ENCODE results near the gene ZNF821.

Gene ZNF821

GRCh38 chr16:71851746-71852145 lies 32.2 kb downstream of the ZNF821 start:
- Histone ChIP-seq H3K9ac (no peak overlapping the region), H2AFZ (no peak overlapping the region), H3K27me3 (ENCODE audit: control insufficient read depth, insufficient read depth, low read length) (no peaks in the 10 kb centered on the region), H3K4me1 (no peaks in the 10 kb centered on the region), H3K36me3 (ENCODE audit: control insufficient read depth, insufficient read depth, low read length) (no peaks in the 10 kb centered on the region), H3K27ac (no peak overlapping the region), H3K9me3 (ENCODE audit: control insufficient read depth, low read length) (no peaks in the 10 kb centered on the region), H3K4me3 (ENCODE audit: low read depth, low read length) (no peak overlapping the region), H3K79me2 (peaks cover 43% of the 10 kb centered on the region), H3K4me2 (ENCODE audit: low read length) (no peak overlapping the region)
- TF ChIP-seq CTCF (IDR thresholded peaks at IDR 0.05), result no peak

- no peak overlapping the region for H2AFZ ChIP-seq
- peaks cover 39% of the 10 kb centered on the region for H3K79me2 ChIP-seq
- H3K36me3 ChIP-seq (ENCODE audit: control insufficient read depth, insufficient read depth, low read length), result no peaks in the 10 kb centered on the region
- no peak overlapping the region for H3K27ac ChIP-seq
- TF ChIP-seq CTCF (IDR thresholded peaks at IDR 0.05), result no peak
- H3K9ac ChIP-seq, result no peak overlapping the region
- H3K27me3 ChIP-seq (ENCODE audit: control insufficient read depth, insufficient read depth, low read length), result no peaks in the 10 kb centered on the region
- no peaks in the 10 kb centered on the region for H3K4me1 ChIP-seq
- no peak overlapping the region for H3K4me2 ChIP-seq (ENCODE audit: low read length)
- no peaks in the 10 kb centered on the region for H3K9me3 ChIP-seq (ENCODE audit: control insufficient read depth, low read length)
- no peak overlapping the region for H3K4me3 ChIP-seq (ENCODE audit: low read depth, low read length)
Observed at GRCh38 chr16:71848622-71849021, 35.4 kb downstream of the ZNF821 start.

- no peaks in the 10 kb centered on the region for H3K36me3 ChIP-seq (ENCODE audit: control insufficient read depth, insufficient read depth, low read length)
- H3K4me2 ChIP-seq (ENCODE audit: low read length), result peak overlapping the region; percentile 69
- H3K79me2 ChIP-seq, result peaks cover 27% of the 10 kb centered on the region
- no peak overlapping the region for H2AFZ ChIP-seq
- H3K9ac ChIP-seq, result no peak overlapping the region
- no peaks in the 10 kb centered on the region for H3K9me3 ChIP-seq (ENCODE audit: control insufficient read depth, low read length)
- H3K27ac ChIP-seq, result no peak overlapping the region
- H3K4me3 ChIP-seq (ENCODE audit: low read depth, low read length), result peak overlapping the region; percentile 90
- peaks cover 3% of the 10 kb centered on the region for H3K4me1 ChIP-seq
- no peaks in the 10 kb centered on the region for H3K27me3 ChIP-seq (ENCODE audit: control insufficient read depth, insufficient read depth, low read length)
- no peak for TF ChIP-seq CTCF (IDR thresholded peaks at IDR 0.05)
Observed at GRCh38 chr16:71847096-71847495, 36.9 kb downstream of the ZNF821 start.

- H3K36me3 ChIP-seq (ENCODE audit: control insufficient read depth, insufficient read depth, low read length), result no peaks in the 10 kb centered on the region
- H3K27me3 ChIP-seq (ENCODE audit: control insufficient read depth, insufficient read depth, low read length), result no peaks in the 10 kb centered on the region
- H3K9me3 ChIP-seq (ENCODE audit: control insufficient read depth, low read length), result no peaks in the 10 kb centered on the region
- peak overlapping the region; percentile 80 for H3K9ac ChIP-seq
- H3K4me1 ChIP-seq, result peaks cover 5% of the 10 kb centered on the region
- TF ChIP-seq CTCF (IDR thresholded peaks at IDR 0.05), result no peak
- peak overlapping the region; percentile 98 for H2AFZ ChIP-seq
- H3K4me2 ChIP-seq (ENCODE audit: low read length), result peak overlapping the region; percentile 69
- H3K27ac ChIP-seq, result peak overlapping the region; percentile 84
- peaks cover 24% of the 10 kb centered on the region for H3K79me2 ChIP-seq
- peak overlapping the region; percentile 90 for H3K4me3 ChIP-seq (ENCODE audit: low read depth, low read length)
Observed at GRCh38 chr16:71846431-71846830, 37.6 kb downstream of the ZNF821 start.

- no peak for TF ChIP-seq CTCF (IDR thresholded peaks at IDR 0.05)
- Histone ChIP-seq H3K4me3 (ENCODE audit: low read depth, low read length) (peak within 1 kb of the TSS; percentile 90), H3K36me3 (ENCODE audit: control insufficient read depth, insufficient read depth, low read length) (no peaks in the 10 kb centered on the region), H3K27ac (peak within 1 kb of the TSS; percentile 84), H3K4me2 (ENCODE audit: low read length) (peak within 1 kb of the TSS; percentile 69), H2AFZ (peak within 1 kb of the TSS; percentile 98), H3K4me1 (peaks cover 5% of the 10 kb centered on the region), H3K9me3 (ENCODE audit: control insufficient read depth, low read length) (no peaks in the 10 kb centered on the region), H3K9ac (peak within 1 kb of the TSS; percentile 80), H3K27me3 (ENCODE audit: control insufficient read depth, insufficient read depth, low read length) (no peaks in the 10 kb centered on the region), H3K79me2 (peaks cover 22% of the 10 kb centered on the region)
Observed at GRCh38 chr16:71845639-71846430, 38.1 kb downstream of the ZNF821 start, which contains the start of gene ATXN1L. Gene ATXN1L, plus strand, starts transcription at chr16:71845976. Its CDS starts 3,765 bp downstream, at chr16:71849741.

All from parathyroid adenoma (tissue), 2 donors.